HG03565 (cell line): ENCODE data around the gene GNGT1.

Source experiments
- ATAC-seq: cut with Tn5 transposase; IDR thresholded peaks from one replicate; pipeline ENCODE4 v1.9.1; 2021; ENCODE audit warnings: mild to moderate bottlenecking, moderate library complexity; ENCODE audit not compliant: unreplicated experiment

Gene GNGT1

GRCh38 chr7:93906267-93906666 is at the start of gene GNGT1:
GNGT1 (plus strand) TSS chr7:93906567; CDS start chr7:93906747, 180 bp downstream.
- no peak for ATAC-seq

- ATAC-seq = no peak
Measured at GRCh38 chr7:93858857-93859256, 47.5 kb upstream of the GNGT1 start.

GRCh38 chr7:93860261-93860660 is 46.1 kb upstream of the GNGT1 start:
- no peak for ATAC-seq

- ATAC-seq = no peak
Measured at GRCh38 chr7:93861325-93861949, 44.9 kb upstream of the GNGT1 start.

- ATAC-seq = no peak
Measured at GRCh38 chr7:93862651-93863050, 43.7 kb upstream of the GNGT1 start.

- no peak for ATAC-seq
Measured at GRCh38 chr7:93866886-93867285, 39.5 kb upstream of the GNGT1 start.

GRCh38 chr7:93873998-93874574 is 32.3 kb upstream of the GNGT1 start:
- ATAC-seq = no peak

GRCh38 chr7:93877742-93878141 is 28.6 kb upstream of the GNGT1 start:
- no peak for ATAC-seq

- no peak for ATAC-seq
Measured at GRCh38 chr7:93879356-93879755, 27.0 kb upstream of the GNGT1 start.

- no peak for ATAC-seq
Measured at GRCh38 chr7:93882468-93882867, 23.9 kb upstream of the GNGT1 start.

GRCh38 chr7:93883078-93883916 is 23.1 kb upstream of the GNGT1 start:
- ATAC-seq = no peak

- no peak for ATAC-seq
Measured at GRCh38 chr7:93883917-93884345, 22.4 kb upstream of the GNGT1 start.

GRCh38 chr7:93884541-93884940 is 21.8 kb upstream of the GNGT1 start:
- ATAC-seq = no peak

- no peak for ATAC-seq
Measured at GRCh38 chr7:93889261-93889660, 17.1 kb upstream of the GNGT1 start.

- ATAC-seq = peak; percentile 32
Measured at GRCh38 chr7:93890041-93890463, 16.3 kb upstream of the GNGT1 start.

GRCh38 chr7:93890464-93891068 is 15.8 kb upstream of the GNGT1 start, which contains the start of gene TFPI2:
TFPI2 (minus strand) TSS chr7:93890753; CDS start chr7:93890678, 75 bp downstream.
- ATAC-seq = peak; percentile 24

- ATAC-seq = no peak
Measured at GRCh38 chr7:93894426-93894825, 11.9 kb upstream of the GNGT1 start.

GRCh38 chr7:93894966-93895640 is 11.3 kb upstream of the GNGT1 start:
- no peak for ATAC-seq

- ATAC-seq = no peak
Measured at GRCh38 chr7:93895859-93896600, 10.3 kb upstream of the GNGT1 start.

- no peak for ATAC-seq
Measured at GRCh38 chr7:93897680-93898079, 8.7 kb upstream of the GNGT1 start.
